Trophoblast cell (in vitro differentiated cells and primary cell): ENCODE measurements around the gene HAPLN3.
A peak's percentile ranks its signal among the peaks of the same experiment; 100 is the strongest.

Source experiments
- DNase-seq, 2 donors: peaks; one replicate each; pipeline ENCODE4 v3.0.0-alpha.2; 2016
- H2AFZ ChIP-seq: 2 replicates; pipeline ENCODE4 v1.6.1; 2013; ENCODE audit warnings: low read length, moderate library complexity, mild to moderate bottlenecking; ENCODE audit not compliant: insufficient read depth, poor library complexity
- H2AK5ac ChIP-seq: 2 replicates; pipeline ENCODE4 v1.6.1; 2013; ENCODE audit warnings: mild to moderate bottlenecking, low read length
- H2BK120ac ChIP-seq: 2 replicates; pipeline ENCODE4 v1.6.1; 2013; ENCODE audit warnings: low read length, mild to moderate bottlenecking, moderate library complexity; ENCODE audit not compliant: insufficient read depth, poor library complexity
- H2BK12ac ChIP-seq: 2 replicates; pipeline ENCODE4 v1.6.1; 2013; ENCODE audit warnings: mild to moderate bottlenecking, low read length, moderate library complexity
- H2BK5ac ChIP-seq: 2 replicates; pipeline ENCODE4 v1.6.1; 2013; ENCODE audit warnings: low read length, low read depth, moderate library complexity, mild to moderate bottlenecking; ENCODE audit not compliant: poor library complexity
- H3K14ac ChIP-seq: 2 replicates; pipeline ENCODE4 v1.6.1; 2013; ENCODE audit warnings: mild to moderate bottlenecking, low read length
- H3K18ac ChIP-seq: 2 replicates; pipeline ENCODE4 v1.6.1; 2013; ENCODE audit warnings: mild to moderate bottlenecking, low read length
- H3K23ac ChIP-seq: 2 replicates; pipeline ENCODE4 v1.6.1; 2013; ENCODE audit warnings: low read length
- H3K27ac ChIP-seq: 2 replicates; pipeline ENCODE4 v1.5.1; 2013; ENCODE audit warnings: low read depth, mild to moderate bottlenecking, inconsistent platforms, low read length, moderate library complexity
- H3K27me3 ChIP-seq: 2 replicates; pipeline ENCODE4 v1.6.1; 2013; ENCODE audit warnings: inconsistent platforms, mild to moderate bottlenecking, low read length, moderate library complexity; ENCODE audit not compliant: insufficient read depth
- H3K36me3 ChIP-seq, 2 experiments: 1 replicate in 1 of 2; 2 replicates in 1 of 2; pipeline ENCODE4 v1.6.1; 2013; ENCODE audit warnings: low read length in 2 of 2, mild to moderate bottlenecking in 2 of 2, moderate library complexity in 1 of 2; ENCODE audit not compliant: insufficient read depth in 2 of 2, control insufficient read depth in 1 of 2
- H3K4ac ChIP-seq: 2 replicates; pipeline ENCODE4 v1.6.1; 2013; ENCODE audit warnings: low read depth, mild to moderate bottlenecking, low read length, moderate library complexity
- H3K4me1 ChIP-seq, 2 experiments: 1 replicate in 1 of 2; 2 replicates in 1 of 2; pipeline ENCODE4 v1.6.1; 2013; ENCODE audit warnings: low read length in 2 of 2, mild to moderate bottlenecking in 2 of 2, moderate library complexity in 1 of 2; ENCODE audit not compliant: insufficient read depth in 2 of 2, control insufficient read depth in 1 of 2
- H3K4me2 ChIP-seq: 2 replicates; pipeline ENCODE4 v1.6.1; 2013; ENCODE audit warnings: inconsistent platforms, mild to moderate bottlenecking, low read length, moderate library complexity
- H3K4me3 ChIP-seq: 2 replicates; pipeline ENCODE4 v1.5.1; 2013; ENCODE audit warnings: mild to moderate bottlenecking, low read depth, low read length, inconsistent platforms
- H3K79me1 ChIP-seq: one replicate; pipeline ENCODE4 v1.6.1; 2013; ENCODE audit warnings: low read length
- H3K79me2 ChIP-seq: 2 replicates; pipeline ENCODE4 v1.6.1; 2013; ENCODE audit warnings: low read length, mild to moderate bottlenecking; ENCODE audit not compliant: control insufficient read depth, insufficient read depth, poor library complexity
- H3K9ac ChIP-seq: 2 replicates; pipeline ENCODE4 v1.6.1; 2013; ENCODE audit warnings: mild to moderate bottlenecking, low read length
- H3K9me3 ChIP-seq: 2 replicates; pipeline ENCODE4 v1.6.1; 2013; ENCODE audit warnings: low read depth, mild to moderate bottlenecking, control low read depth, inconsistent platforms, low read length; ENCODE audit not compliant: insufficient read depth
- H4K12ac ChIP-seq: 2 replicates; pipeline ENCODE4 v1.6.1; 2013; ENCODE audit warnings: low read depth, mild to moderate bottlenecking, low read length, moderate library complexity
- H4K8ac ChIP-seq: 2 replicates; pipeline ENCODE4 v1.6.1; 2013; ENCODE audit warnings: low read depth, mild to moderate bottlenecking, low read length, moderate library complexity
- H4K91ac ChIP-seq: one replicate; pipeline ENCODE4 v1.6.1; 2013; ENCODE audit warnings: low read depth, mild to moderate bottlenecking, low read length, moderate library complexity
- WGBS: extraction: QIAGEN DNeasy Blood & Tissue Kit; methylation state at CpG from one replicate; pipeline ENCODE4 v1.1.7; 2013; ENCODE audit warnings: missing lambda C conversion rate; ENCODE audit not compliant: insufficient read length, insufficient coverage; ENCODE audit errors: extremely low coverage; 5-methylcytosine and 5-hydroxymethylcytosine counted together

The HAPLN3 gene

GRCh38 chr15:88909956-88910831 is 14.8 kb upstream of the HAPLN3 start:
- WGBS = no CpG with 5 or more reads among the region's 12 CpGs
- Histone ChIP-seq H4K91ac (no peak overlapping the region), H3K9ac (no peak overlapping the region), H3K4ac (peak overlapping the region; percentile 15), H2AK5ac (peak overlapping the region; percentile 49), H2AFZ (no peak overlapping the region), H3K23ac (no peak overlapping the region), H3K18ac (peak overlapping the region; percentile 31), H3K9me3 (no peaks in the 10 kb centered on the region), H3K36me3 (peaks cover 54 to 58% of the 10 kb centered on the region in 2 experiments), H3K79me2 (peaks cover 15% of the 10 kb centered on the region), H3K4me2 (peak overlapping the region; percentile 33), H2BK120ac (no peak overlapping the region), H2BK12ac (peak overlapping the region; percentile 41), H3K14ac (peak overlapping the region; percentile 35), H3K4me1 (peaks cover 23 to 24% of the 10 kb centered on the region in 2 experiments), H3K27ac (no peak overlapping the region), H4K12ac (no peak overlapping the region), H3K27me3 (no peaks in the 10 kb centered on the region), H3K79me1 (peaks cover 15% of the 10 kb centered on the region), H2BK5ac (no peak overlapping the region), H3K4me3 (no peak overlapping the region), H4K8ac (no peak overlapping the region)
- DNase-seq = no peak

GRCh38 chr15:88908697-88909621 is 13.6 kb upstream of the HAPLN3 start:
- peaks cover 15% of the 10 kb centered on the region for H3K79me2 ChIP-seq
- H4K8ac ChIP-seq = no peak overlapping the region
- peak overlapping the region; percentile 4 for H3K4ac ChIP-seq
- WGBS = no CpG with 5 or more reads among the region's 16 CpGs
- DNase-seq = peak; percentile 15 to 45
- H3K9ac ChIP-seq = no peak overlapping the region
- H3K4me2 ChIP-seq = peak overlapping the region; percentile 33
- H3K79me1 ChIP-seq = peaks cover 15% of the 10 kb centered on the region
- H2AFZ ChIP-seq = no peak overlapping the region
- no peak overlapping the region for H2BK5ac ChIP-seq
- peak overlapping the region; percentile 16 for H3K27ac ChIP-seq
- H3K23ac ChIP-seq = no peak overlapping the region
- H4K91ac ChIP-seq = no peak overlapping the region
- H4K12ac ChIP-seq = no peak overlapping the region
- H3K14ac ChIP-seq = no peak overlapping the region
- no peak overlapping the region for H2BK120ac ChIP-seq
- no peak overlapping the region for H3K4me3 ChIP-seq
- peaks cover 23 to 24% of the 10 kb centered on the region in 2 experiments for H3K4me1 ChIP-seq
- no peak overlapping the region for H2AK5ac ChIP-seq
- peak overlapping the region; percentile 54 for H3K18ac ChIP-seq
- H3K9me3 ChIP-seq = no peaks in the 10 kb centered on the region
- H2BK12ac ChIP-seq = no peak overlapping the region
- peaks cover 62 to 68% of the 10 kb centered on the region in 2 experiments for H3K36me3 ChIP-seq
- no peaks in the 10 kb centered on the region for H3K27me3 ChIP-seq

- WGBS = no CpG with 5 or more reads among the region's 12 CpGs
- H2BK5ac ChIP-seq = no peak overlapping the region
These were observed 12.8 kb upstream of the HAPLN3 start for GRCh38 chr15:88908123-88908522.

GRCh38 chr15:88907111-88907510 is 11.8 kb upstream of the HAPLN3 start:
- no peak overlapping the region for H2BK5ac ChIP-seq
- no peak for DNase-seq
- H3K14ac ChIP-seq = no peak overlapping the region
- H3K27me3 ChIP-seq = no peaks in the 10 kb centered on the region
- H3K79me2 ChIP-seq = peaks cover 8% of the 10 kb centered on the region
- H3K36me3 ChIP-seq = peaks cover 76 to 83% of the 10 kb centered on the region in 2 experiments
- no peak overlapping the region for H3K9ac ChIP-seq
- H2BK120ac ChIP-seq = no peak overlapping the region
- H3K23ac ChIP-seq = no peak overlapping the region
- no peak overlapping the region for H4K8ac ChIP-seq
- H2AK5ac ChIP-seq = no peak overlapping the region
- H3K4me1 ChIP-seq = peaks cover 23 to 24% of the 10 kb centered on the region in 2 experiments
- no peak overlapping the region for H2AFZ ChIP-seq
- peaks cover 5% of the 10 kb centered on the region for H3K79me1 ChIP-seq
- no peak overlapping the region for H3K27ac ChIP-seq
- no CpG with 5 or more reads among the region's 14 CpGs for WGBS
- no peak overlapping the region for H3K18ac ChIP-seq
- no peak overlapping the region for H3K4me2 ChIP-seq
- H3K4me3 ChIP-seq = no peak overlapping the region
- no peak overlapping the region for H4K12ac ChIP-seq
- H2BK12ac ChIP-seq = no peak overlapping the region
- H3K4ac ChIP-seq = no peak overlapping the region
- H4K91ac ChIP-seq = no peak overlapping the region
- H3K9me3 ChIP-seq = no peaks in the 10 kb centered on the region

More at GRCh38 chr15:88908123-88908522, 12.8 kb upstream of the HAPLN3 start:
- Histone ChIP-seq H2BK12ac (no peak overlapping the region), H4K12ac (no peak overlapping the region), H3K27me3 (no peaks in the 10 kb centered on the region), H2AK5ac (no peak overlapping the region), H4K91ac (no peak overlapping the region), H3K4me1 (peaks cover 23 to 24% of the 10 kb centered on the region in 2 experiments), H3K36me3 (peaks cover 67 to 73% of the 10 kb centered on the region in 2 experiments), H2AFZ (no peak overlapping the region), H3K79me1 (peaks cover 14% of the 10 kb centered on the region), H3K9me3 (no peaks in the 10 kb centered on the region), H4K8ac (no peak overlapping the region), H3K4me2 (no peak overlapping the region), H3K4me3 (no peak overlapping the region), H3K27ac (no peak overlapping the region), H2BK120ac (no peak overlapping the region), H3K4ac (no peak overlapping the region), H3K79me2 (peaks cover 15% of the 10 kb centered on the region), H3K14ac (no peak overlapping the region), H3K18ac (peak overlapping the region; percentile 54), H3K23ac (no peak overlapping the region), H3K9ac (no peak overlapping the region)
- DNase-seq = no peak
